Prostate gland (tissue), 2 donors: ENCODE measurements around the gene FCHSD2. TPM values are rescaled to one million over a fixed set of nuclear protein-coding genes. Genes with fewer than 3 reads are reported as not detected.

Source experiments
- DNase-seq: peaks from one replicate; pipeline ENCODE4 v3.0.0-alpha.2; 2019; ENCODE audit warnings: low spot score
- H3K27ac ChIP-seq, 2 donors: fragments of 200-600 bp; sonication (generic); 2 replicates each; pipeline ENCODE4 v1.5.1; 2017 to 2019
- H3K27me3 ChIP-seq: fragments of 200-600 bp; sonication (generic); replicated peaks from 2 replicates; pipeline ENCODE4 v1.5.1; 2019; ENCODE audit not compliant: insufficient read depth
- H3K36me3 ChIP-seq, 2 donors: fragments of 200-600 bp; sonication (generic); 1 replicate in 1 of 2; 2 replicates in 1 of 2; pipeline versions ENCODE4 v1.5.1 to v1.8.1; 2017 to 2019
- H3K4me1 ChIP-seq: fragments of 200-600 bp; sonication (generic); replicated peaks from 2 replicates; pipeline ENCODE4 v1.5.1; 2019
- H3K4me3 ChIP-seq, 2 donors: fragments of 200-600 bp; sonication (generic); 2 replicates each; pipeline ENCODE4 v1.5.1; 2017 to 2019
- H3K9me3 ChIP-seq: fragments of 200-600 bp; sonication (generic); 2 replicates; pipeline ENCODE4 v1.5.1; 2017
- CTCF ChIP-seq, 4 experiments: fragments of 200-600 bp in 2 of 4; fragments of 450-650 bp in 2 of 4; sonication (generic) in 2 of 4; IDR thresholded peaks; 1 replicate in 3 of 4; 2 replicates in 1 of 4; pipeline ENCODE4 v1.5.1; 2016 to 2019; ENCODE audit warnings: antibody characterized with exemption in 4 of 4, mild to moderate bottlenecking in 2 of 4, moderate library complexity in 2 of 4
- POLR2A ChIP-seq: fragments of 450-650 bp; IDR thresholded peaks from one replicate; pipeline ENCODE4 v1.6.1; 2016; ENCODE audit warnings: antibody characterized with exemption, mild to moderate bottlenecking
- POLR2AphosphoS5 ChIP-seq: sonication (generic); formaldehyde crosslinking; IDR thresholded peaks from one replicate; pipeline ENCODE4 v1.6.1; 2017; ENCODE audit warnings: antibody characterized with exemption
- WGBS: methylation state at CpG from one replicate; pipeline ENCODE4 v1.1.5; 2018; 5-methylcytosine and 5-hydroxymethylcytosine counted together
- intact Hi-C: fragments of 100-400 bp; cut with DNase I; formaldehyde crosslinking; loops from one replicate; pipeline ENCODE4 v1.14.2; 2022
- total RNA-seq, 2 donors: library from RNA; depleted of rRNA; stranded (reverse); fragments of >200 nt; gene quantifications; one replicate each; pipeline ENCODE4 v1.1.0, GENCODE V29; 2016

FCHSD2 gene
- total RNA-seq, 2 donors from 2014 or later, result 9.9 to 45.3 TPM

DNA sequence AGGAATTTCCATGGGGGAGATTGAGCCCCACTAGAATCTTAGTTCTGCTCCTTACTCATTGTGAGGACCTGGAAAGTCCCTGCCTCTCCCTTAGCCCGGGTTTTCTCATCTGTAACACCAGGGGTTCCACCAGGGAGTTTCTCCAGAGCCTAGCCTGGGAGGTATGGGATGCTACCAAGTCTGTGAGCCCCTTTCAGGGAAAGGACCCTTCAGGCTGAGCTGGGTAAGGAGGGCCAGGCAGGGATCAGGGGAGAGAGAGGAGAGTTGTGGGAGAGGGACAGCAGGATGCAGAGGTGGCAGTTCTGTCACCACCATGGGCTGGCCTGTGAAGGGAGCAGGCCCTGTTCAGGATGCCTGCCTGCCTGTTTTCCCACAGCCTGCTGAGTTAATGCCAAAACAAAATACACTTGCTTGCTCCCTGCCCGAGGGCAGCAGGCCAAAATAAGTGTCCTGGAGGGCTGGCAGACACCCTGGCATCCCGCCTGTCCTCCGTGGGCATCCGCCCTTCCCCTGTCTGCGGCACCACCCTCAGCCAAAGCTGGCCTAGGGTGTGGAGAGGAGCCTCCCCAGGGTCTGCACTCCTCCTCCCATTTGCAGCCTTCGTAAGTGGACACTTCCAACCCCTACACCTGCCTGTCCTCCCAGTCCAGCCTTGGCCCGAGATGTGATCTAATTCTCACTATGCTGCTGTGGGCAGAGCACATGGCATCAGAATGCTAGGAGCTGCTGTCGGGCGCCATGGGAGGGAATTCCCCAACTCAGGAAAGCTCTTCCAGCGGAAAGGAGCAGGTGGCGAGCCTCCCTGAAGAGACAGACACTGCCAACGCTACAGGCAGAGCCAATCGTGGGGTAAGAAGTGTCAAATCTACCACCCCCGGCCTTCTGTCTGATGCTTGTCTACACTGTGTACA is 5.9 kb upstream of the FCHSD2 start:
- Histone ChIP-seq H3K4me3 (no peak overlapping the region), H3K4me1 (no peaks in the 10 kb centered on the region), H3K36me3 (no peaks in the 10 kb centered on the region), H3K9me3 (no peaks in the 10 kb centered on the region), H3K27ac (no peak overlapping the region), H3K27me3 (no peaks in the 10 kb centered on the region)
- WGBS, result 24% methylated on average over 15 of the region's 15 CpGs
- intact Hi-C loops, result loop anchor here (10.0 kb wide), 1 partner anchor 313 kb away; no protein-coding TSS in a partner anchor
- TF ChIP-seq POLR2A, result no peak
- TF ChIP-seq POLR2AphosphoS5, result no peak
- no peak for TF ChIP-seq CTCF (IDR thresholded peaks at IDR 0.05)
- DNase-seq, result no peak

DNA sequence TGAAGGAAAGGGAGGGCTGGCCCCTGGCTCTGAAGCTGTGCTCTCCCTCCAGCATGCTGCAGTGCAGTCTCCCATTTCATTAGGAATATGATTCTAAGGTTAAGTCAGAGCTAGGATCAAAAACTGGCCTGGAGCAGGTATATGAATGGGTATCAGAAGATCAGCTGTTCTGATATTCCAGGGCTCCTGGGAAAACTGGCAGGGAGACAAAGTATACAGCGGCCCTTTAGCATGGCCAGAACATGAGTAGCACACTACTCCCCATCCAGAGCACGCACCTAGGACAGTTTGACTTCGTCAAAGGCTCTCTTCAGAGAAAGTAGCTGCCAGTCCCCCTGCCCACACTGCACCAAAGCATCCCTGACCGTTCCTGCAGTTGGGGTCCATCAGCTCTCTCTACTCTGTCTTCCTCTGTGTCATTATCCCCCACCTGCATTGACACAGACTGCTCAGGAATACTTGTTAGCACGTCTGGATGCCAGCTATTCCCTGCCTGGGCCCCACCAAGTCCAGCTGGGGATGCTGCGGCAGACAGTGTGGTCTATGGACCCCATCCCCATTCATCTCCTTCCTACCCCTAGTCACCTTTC is 4.0 kb upstream of the FCHSD2 start:
- H3K27ac ChIP-seq, result no peak overlapping the region
- no peak overlapping the region for H3K4me3 ChIP-seq
- no peaks in the 10 kb centered on the region for H3K27me3 ChIP-seq
- no peaks in the 10 kb centered on the region for H3K4me1 ChIP-seq
- 90% methylated on average over 6 of the region's 6 CpGs for WGBS
- no peaks in the 10 kb centered on the region for H3K9me3 ChIP-seq
- TF ChIP-seq CTCF (IDR thresholded peaks at IDR 0.05) (no peak), POLR2AphosphoS5 (no peak), POLR2A (no peak)
- no peaks in the 10 kb centered on the region for H3K36me3 ChIP-seq
- DNase-seq, result no peak
- intact Hi-C loops, result loop anchor here (10.0 kb wide), 1 partner anchor 311 kb away; no protein-coding TSS in a partner anchor

DNA sequence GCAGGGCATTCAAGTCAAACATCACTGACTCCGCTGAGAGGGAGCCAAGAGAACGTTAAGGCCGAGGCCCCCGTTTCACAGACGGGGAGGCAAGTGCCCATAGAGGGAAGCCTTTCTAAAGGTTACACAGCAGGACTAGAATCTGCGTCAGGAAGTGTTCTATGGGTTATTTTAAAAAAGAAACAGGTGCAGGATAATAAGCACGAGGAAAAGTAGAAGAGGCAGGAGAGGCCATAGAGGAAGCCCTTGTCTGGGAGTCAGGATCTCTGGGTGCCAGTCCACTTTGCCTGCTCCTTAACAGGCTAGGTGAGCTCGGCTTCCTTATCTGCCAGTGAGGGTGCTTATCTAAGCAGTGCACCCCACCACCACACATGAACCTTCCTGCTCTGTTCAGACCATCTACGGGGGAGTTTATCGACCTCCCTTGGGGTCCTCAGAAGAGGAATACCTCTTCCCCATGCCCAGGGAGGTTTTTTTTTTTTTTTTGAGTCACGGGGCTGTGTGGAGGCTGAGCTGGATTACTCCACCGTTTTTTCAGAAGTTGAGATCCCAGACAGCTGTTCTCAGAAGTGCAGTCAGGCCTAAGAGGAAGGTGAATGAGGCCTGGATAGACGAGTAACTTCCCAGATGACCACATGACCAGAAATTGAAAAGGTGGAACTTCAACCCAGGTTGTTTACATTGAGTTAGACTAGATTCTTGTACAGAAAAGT is 1.2 kb upstream of the FCHSD2 start:
- no peak for TF ChIP-seq CTCF (IDR thresholded peaks at IDR 0.05)
- TF ChIP-seq POLR2AphosphoS5, result no peak
- TF ChIP-seq POLR2A, result no peak
- no peaks in the 10 kb centered on the region for H3K27me3 ChIP-seq
- peaks cover 4% of the 10 kb centered on the region for H3K4me1 ChIP-seq
- H3K9me3 ChIP-seq, result no peaks in the 10 kb centered on the region
- intact Hi-C loops, result loop anchor here (2.0 to 10.0 kb wide), 2 partner anchors 34 to 308 kb away; no protein-coding TSS in a partner anchor
- H3K4me3 ChIP-seq, result peak overlapping the region; percentile 93 to 94
- no peak for DNase-seq
- H3K27ac ChIP-seq, result peak overlapping the region; percentile 95 to 96
- no peaks in the 10 kb centered on the region for H3K36me3 ChIP-seq
- WGBS, result 17% methylated on average over 13 of the region's 13 CpGs

GRCh38 chr11:73141309-73142127 is 600 bp downstream of the FCHSD2 start:
- intact Hi-C loops, result loop anchor here (2.0 to 10.0 kb wide), 2 partner anchors 35 to 307 kb away; no protein-coding TSS in a partner anchor
- TF ChIP-seq POLR2AphosphoS5 (no peak), POLR2A (no peak), CTCF (IDR thresholded peaks at IDR 0.05) (peak in 1 of 4 experiments; percentile 7)
- Histone ChIP-seq H3K4me3 (peak overlapping the region; percentile 93 to 94), H3K27me3 (no peaks in the 10 kb centered on the region), H3K36me3 (no peaks in the 10 kb centered on the region), H3K27ac (peak overlapping the region; percentile 95 to 96), H3K4me1 (peaks cover 4% of the 10 kb centered on the region), H3K9me3 (no peaks in the 10 kb centered on the region)
- peak; percentile 36 for DNase-seq
- WGBS, result 0% methylated on average over 67 of the region's 71 CpGs
